CD4-positive, alpha-beta T cell treated with Interleukin-1 beta for 1 hour (primary cell): ENCODE results near the gene CNKSR3.

Experiments
- DNase-seq, 2 donors: peaks; one replicate each; pipeline ENCODE4 v3.0.0-alpha.2; 2020 to 2022

CNKSR3 gene

DNA sequence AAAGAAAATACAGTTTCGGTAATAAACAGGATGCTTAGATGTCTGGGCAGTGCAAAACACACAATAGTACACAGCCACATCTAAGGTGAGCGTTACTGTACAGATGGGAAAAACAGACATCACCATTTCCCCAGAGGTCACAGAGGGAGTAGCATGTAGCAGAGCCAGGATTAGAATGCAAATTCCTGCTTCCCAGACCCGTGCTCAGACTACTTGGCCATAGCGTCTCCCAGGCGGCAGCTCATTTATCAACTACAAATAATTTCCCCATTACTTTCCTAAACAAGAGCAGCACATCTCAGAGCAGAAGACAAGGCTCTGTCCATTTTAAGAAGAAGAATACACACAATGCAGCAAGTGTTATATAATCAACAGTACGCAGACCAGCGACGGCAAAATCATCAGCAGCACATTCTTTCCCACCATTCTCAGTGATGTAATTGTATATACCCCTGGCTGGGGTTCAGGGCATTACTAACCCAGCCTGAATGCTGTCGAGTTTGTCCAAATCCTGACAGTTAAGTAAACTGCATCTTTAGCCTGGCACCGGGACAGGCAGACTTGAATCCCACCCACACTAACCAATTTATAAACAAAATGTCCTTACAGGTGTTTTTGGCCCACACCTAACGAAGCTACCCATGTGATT is 61.9 kb downstream of the CNKSR3 start:
- DNase-seq: no peak

DNA sequence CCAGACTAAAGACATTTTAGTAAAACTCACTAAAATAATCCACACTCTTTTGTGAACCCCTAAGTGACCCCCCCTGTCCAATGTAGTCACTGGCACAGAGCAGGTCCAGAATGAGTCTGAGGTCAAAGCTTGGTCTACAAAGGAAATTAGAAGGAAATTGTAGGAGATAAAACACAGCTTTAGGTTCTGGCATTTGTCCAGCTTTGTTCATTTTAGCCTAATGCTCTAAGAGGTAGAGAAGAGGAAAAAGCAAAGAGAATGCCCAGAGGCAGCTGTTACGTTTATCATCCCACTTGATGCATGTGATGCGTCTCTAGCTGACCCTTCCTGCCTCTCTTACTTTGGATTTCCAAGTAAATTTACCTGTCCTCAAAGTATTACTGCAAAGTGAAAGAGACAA is 62.5 kb downstream of the CNKSR3 start:
- DNase-seq: no peak

DNA sequence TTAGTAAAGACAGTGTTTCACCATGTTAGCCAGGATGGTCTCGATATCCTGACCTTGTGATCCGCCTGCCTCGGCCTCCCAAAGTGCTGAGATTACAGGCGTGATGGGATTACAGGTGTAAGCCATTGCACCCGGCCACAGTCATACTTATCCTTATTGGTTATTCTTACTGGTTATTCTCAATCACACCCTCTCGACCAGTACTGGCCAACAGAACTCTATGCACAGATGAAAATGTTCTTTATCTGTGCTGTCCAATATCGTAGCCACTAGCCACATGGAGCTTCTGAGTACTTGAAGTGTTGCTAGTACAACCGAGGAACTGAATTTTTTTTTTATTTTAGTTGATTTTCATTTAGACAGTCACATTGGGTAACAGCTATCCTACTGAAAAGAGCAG is 63.5 kb downstream of the CNKSR3 start:
- no peak for DNase-seq

DNA sequence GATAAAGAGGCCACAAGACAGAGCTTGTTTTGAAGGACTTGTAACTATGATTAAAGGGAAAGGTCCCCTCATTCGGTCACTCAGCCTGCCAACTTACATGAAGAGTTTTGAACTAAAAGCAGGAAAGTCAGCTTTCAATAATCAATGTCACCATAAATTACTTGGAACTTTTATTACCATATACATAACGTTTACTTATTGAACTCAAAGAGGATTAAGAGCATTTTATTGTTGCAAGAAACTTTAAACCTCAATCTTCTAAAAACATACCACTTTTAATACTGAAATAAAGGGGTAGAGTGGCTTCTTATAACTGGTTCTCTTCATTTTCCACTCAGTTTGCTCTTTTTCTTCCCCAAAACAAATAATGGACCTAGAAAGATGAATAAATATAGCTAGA is 65.1 kb downstream of the CNKSR3 start:
- DNase-seq: no peak

DNA sequence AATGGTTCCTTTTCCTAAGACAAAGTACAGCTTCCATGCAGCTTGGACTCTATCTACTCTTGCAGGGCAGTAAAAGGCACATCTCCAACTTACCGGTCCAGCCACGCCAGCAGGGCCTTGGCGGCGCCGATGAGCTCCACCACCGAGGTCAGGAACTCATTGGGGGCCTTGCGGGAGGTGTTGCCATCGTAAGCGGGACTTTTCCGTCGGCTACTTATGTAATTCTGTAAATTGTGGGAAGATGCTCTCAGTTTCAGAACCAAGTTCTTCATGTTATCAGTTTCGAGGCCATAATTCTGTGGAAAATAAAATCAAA is 68.5 kb downstream of the CNKSR3 start:
- DNase-seq: no peak

GRCh38 chr6:154440422-154441043 is 70.0 kb downstream of the CNKSR3 start:
- no peak for DNase-seq

DNA sequence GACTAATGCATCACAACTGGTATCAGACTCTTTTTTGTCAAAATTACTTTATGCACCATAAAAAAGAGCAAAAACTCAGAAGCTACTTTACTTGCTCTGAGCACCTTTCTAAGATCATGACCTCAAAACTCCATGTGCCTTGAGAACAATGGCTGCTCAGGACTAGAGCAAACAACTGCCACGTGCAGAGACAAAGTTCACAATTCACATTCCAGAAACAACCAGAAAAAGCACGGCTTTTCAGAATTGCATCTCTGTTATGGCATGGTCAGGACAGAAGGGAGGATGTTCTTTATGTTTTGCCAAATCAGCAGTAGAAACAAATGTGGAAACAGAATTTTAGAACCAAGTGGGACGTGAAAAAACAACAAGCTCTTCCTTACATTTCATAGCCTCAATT is 70.5 kb downstream of the CNKSR3 start:
- DNase-seq: no peak

GRCh38 chr6:154438882-154439415 is 71.5 kb downstream of the CNKSR3 start:
- DNase-seq: no peak

- DNase-seq: no peak
These were observed 75.0 kb downstream of the CNKSR3 start for GRCh38 chr6:154435400-154435945.

GRCh38 chr6:154434662-154435061 is 75.8 kb downstream of the CNKSR3 start:
- DNase-seq: no peak

DNA sequence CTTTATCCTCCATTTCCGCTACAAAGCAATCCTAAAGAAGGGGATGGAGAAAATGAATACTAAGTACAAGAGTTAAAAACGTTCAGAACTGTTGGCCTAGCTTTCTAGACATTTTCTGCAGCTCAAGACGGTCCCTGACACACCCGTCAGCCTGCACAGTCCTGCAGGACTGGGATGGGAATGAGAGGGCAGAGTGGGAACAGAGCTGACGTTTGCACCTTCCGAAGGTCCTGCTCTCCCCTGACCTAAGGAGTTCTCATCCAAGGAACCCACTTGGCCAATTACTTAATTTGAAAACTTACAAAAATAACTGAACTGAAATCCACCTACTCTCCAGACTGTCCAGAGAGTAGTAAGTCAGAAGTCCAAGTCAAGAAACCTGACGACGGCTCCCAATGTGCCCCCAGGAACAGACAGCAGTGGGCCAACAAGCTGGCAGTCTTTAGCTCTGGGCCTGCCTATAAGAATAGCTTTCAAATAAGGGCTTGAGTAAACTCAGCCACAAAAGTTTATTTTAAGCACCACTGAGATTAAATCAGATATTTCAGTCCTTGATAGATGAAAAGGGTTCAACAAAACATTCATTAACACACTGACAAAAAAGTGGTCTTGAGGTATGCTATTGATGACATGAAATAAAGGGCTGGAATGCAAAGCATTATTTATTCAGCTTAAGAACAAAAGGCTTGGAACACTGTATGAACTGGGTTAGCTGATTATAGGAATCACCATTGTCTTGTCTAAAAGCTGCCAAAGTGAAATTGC is 76.8 kb downstream of the CNKSR3 start:
- no peak for DNase-seq

- DNase-seq: no peak
These were observed 77.7 kb downstream of the CNKSR3 start for GRCh38 chr6:154432533-154433476.

DNA sequence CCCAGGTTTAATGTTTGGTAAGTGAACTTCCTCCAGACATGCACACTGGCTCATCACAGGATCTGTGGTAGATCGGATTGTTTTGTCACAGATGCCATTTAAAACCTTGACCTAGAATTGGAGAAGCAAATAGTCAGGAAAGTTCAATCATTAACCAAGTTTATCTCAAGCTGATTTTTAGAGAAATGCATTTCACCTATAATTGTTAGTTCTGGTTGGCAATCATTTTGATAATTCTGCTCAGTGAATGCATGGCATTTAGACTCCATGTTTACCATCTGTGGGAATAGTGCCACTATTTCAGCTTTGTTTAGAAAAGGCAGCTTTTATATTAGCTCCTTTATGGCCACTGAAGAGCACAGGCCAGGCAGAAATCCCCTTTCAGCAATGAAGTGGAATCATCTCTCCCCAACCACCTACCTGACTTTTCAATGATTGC is 80.0 kb downstream of the CNKSR3 start:
- DNase-seq: no peak

DNA sequence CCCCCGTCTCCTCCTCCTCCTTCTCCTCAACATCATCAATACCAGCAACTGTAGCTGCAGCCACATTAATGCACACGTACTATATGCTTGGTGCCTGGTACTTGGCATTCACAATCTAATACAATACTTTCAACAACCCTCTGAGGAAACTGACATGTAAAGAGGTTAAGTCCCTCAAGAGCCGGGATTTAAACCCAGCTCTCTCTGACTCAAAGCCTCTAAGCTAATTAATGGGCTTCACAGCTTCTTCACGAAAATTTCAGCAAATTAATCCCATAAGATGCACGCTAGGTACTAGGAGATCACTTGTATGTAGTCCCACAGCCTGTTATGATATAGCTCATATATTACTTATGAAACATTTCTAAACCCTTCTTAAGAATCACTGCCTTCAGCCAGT is 80.8 kb downstream of the CNKSR3 start:
- no peak for DNase-seq

GRCh38 chr6:154428897-154429296 is 81.6 kb downstream of the CNKSR3 start:
- DNase-seq: no peak

- no peak for DNase-seq
These were observed 83.0 kb downstream of the CNKSR3 start for GRCh38 chr6:154427446-154427845.

GRCh38 chr6:154426997-154427396 is 83.5 kb downstream of the CNKSR3 start:
- no peak for DNase-seq

GRCh38 chr6:154425034-154425433 is 85.5 kb downstream of the CNKSR3 start:
- DNase-seq: no peak

GRCh38 chr6:154414021-154414813 is 96.3 kb downstream of the CNKSR3 start:
- peak in 1 of 2 donors; percentile 4 for DNase-seq

- no peak for DNase-seq
These were observed 98.2 kb downstream of the CNKSR3 start for GRCh38 chr6:154412106-154412820.

DNA sequence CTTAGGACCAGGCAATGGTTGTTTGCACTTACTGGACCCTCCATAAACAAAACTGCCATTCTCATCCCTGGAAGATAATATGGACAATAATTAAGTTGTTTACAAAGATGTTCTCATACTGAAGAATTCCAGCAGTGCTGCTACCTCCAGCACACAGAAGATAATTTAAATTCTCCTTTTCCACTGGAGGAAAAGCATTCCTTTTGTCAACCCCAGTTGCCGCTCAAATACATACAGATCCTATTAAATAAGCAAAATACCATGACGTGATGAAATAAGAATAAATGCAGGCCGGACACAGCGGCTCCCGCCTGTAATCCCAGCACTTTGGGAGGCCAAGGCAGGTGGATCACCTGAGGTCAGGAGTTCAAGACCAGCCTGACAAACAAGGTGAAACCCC is 99.4 kb downstream of the CNKSR3 start:
- no peak for DNase-seq
